OCI-LY3 (cell line): ENCODE data around the gene CHN2.

Experiments used
- EZH2phosphoT487 ChIP-seq: fragments of 200-600 bp; shearing (Covaris generic); IDR thresholded peaks from 2 replicates; pipeline ENCODE4 v1.6.1; 2018; ENCODE audit warnings: antibody characterized with exemption, mixed run types, low read depth
- TF ChIP-seq, protein P1 (sequence below): fragments of 200-600, 300-600 bp; sonication (generic); IDR thresholded peaks from 2 replicates; pipeline ENCODE4 v1.5.1; 2014; ENCODE audit warnings: antibody characterized with exemption, low read length, low read depth

DNA sequence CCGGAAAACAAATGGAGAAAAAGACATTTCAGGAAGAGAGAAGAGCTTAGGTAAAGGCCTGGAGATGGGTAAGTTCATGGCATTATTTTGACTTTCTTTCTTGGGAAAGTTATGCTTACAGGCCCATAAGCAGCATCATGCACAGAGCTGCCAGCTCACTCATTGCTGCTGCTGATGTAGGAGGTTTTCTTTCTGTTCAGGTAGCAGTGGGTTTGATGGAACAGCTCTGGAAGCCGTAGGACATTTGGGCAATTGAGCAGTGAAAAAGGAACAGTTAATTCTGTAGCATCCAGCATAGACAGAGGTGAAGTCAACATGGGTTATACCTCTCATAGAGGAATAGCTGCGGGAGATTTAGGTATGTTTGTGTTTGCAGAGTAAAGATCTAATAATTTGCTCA lies 3.3 kb downstream of the CHN2 start:
- TF ChIP-seq, protein P1, sequence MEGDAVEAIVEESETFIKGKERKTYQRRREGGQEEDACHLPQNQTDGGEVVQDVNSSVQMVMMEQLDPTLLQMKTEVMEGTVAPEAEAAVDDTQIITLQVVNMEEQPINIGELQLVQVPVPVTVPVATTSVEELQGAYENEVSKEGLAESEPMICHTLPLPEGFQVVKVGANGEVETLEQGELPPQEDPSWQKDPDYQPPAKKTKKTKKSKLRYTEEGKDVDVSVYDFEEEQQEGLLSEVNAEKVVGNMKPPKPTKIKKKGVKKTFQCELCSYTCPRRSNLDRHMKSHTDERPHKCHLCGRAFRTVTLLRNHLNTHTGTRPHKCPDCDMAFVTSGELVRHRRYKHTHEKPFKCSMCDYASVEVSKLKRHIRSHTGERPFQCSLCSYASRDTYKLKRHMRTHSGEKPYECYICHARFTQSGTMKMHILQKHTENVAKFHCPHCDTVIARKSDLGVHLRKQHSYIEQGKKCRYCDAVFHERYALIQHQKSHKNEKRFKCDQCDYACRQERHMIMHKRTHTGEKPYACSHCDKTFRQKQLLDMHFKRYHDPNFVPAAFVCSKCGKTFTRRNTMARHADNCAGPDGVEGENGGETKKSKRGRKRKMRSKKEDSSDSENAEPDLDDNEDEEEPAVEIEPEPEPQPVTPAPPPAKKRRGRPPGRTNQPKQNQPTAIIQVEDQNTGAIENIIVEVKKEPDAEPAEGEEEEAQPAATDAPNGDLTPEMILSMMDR: no peak
- no peak for TF ChIP-seq EZH2phosphoT487
